Tibial artery (tissue), 4 donors: ENCODE data around the gene CCDC152.
"Not testable (repeated sequence)": the region's sequence is repeated elsewhere in the genome, so short reads cannot be mapped to it uniquely, and the experiment has no call there.

Experiments
- DNase-seq, 2 donors: peaks; one replicate each; pipeline ENCODE4 v3.0.0-alpha.2; 2019
- H3K27ac ChIP-seq, 2 donors: fragments of 200-600 bp; sonication (generic) in 1 of 2; 1 replicate in 1 of 2; 2 replicates in 1 of 2; pipeline ENCODE4 v1.5.1; 2018 to 2019; ENCODE audit warnings: mild to moderate bottlenecking in 1 of 2
- H3K27me3 ChIP-seq, 2 donors: fragments of 200-600 bp; sonication (generic) in 1 of 2; one replicate each; pipeline versions ENCODE4 v1.5.1 to v1.6.0; 2016 to 2019
- H3K36me3 ChIP-seq, 3 donors: fragments of 200-600 bp; sonication (generic) in 2 of 3; one replicate each; pipeline ENCODE4 v1.5.1; 2016 to 2019; ENCODE audit warnings: mild to moderate bottlenecking in 2 of 3
- H3K4me1 ChIP-seq, 4 donors: fragments of 200-600 bp; sonication (generic) in 2 of 4; 1 replicate in 3 of 4; 2 replicates in 1 of 4; pipeline ENCODE4 v1.5.1; 2016 to 2019
- H3K4me3 ChIP-seq, 2 donors: fragments of 200-600 bp; sonication (generic) in 1 of 2; 1 replicate in 1 of 2; 2 replicates in 1 of 2; pipeline ENCODE4 v1.5.1; 2018 to 2019; ENCODE audit warnings: mild to moderate bottlenecking in 2 of 2
- H3K9me3 ChIP-seq, 3 donors: fragments of 200-600 bp; sonication (generic) in 1 of 3; one replicate each; pipeline ENCODE4 v1.5.1; 2016 to 2019
- intact Hi-C: fragments of 100-400 bp; cut with DNase I; formaldehyde crosslinking; loops from one replicate; pipeline ENCODE4 v1.15.0; 2023; ENCODE audit warnings: low total_unique reads
- TF ChIP-seq, protein P1 (sequence below), 2 experiments: fragments of 200-600 bp in 1 of 2; fragments of 450-650 bp in 1 of 2; IDR thresholded peaks; one replicate each; pipeline ENCODE4 v1.5.1; 2017 to 2019; ENCODE audit warnings: antibody characterized with exemption in 2 of 2, mild to moderate bottlenecking in 1 of 2, moderate library complexity in 1 of 2

The CCDC152 gene

GRCh38 chr5:42810834-42811590, 54.4 kb downstream of the CCDC152 start:
- H3K27me3 ChIP-seq = no peaks in the 10 kb centered on the region
- H3K36me3 ChIP-seq = peaks cover 0 to 15% (median 2%) of the 10 kb centered on the region in 3 donors
- H3K4me3 ChIP-seq = peak overlapping the region; percentile 39 to 42
- H3K9me3 ChIP-seq = no peaks in the 10 kb centered on the region
- TF ChIP-seq, protein P1, sequence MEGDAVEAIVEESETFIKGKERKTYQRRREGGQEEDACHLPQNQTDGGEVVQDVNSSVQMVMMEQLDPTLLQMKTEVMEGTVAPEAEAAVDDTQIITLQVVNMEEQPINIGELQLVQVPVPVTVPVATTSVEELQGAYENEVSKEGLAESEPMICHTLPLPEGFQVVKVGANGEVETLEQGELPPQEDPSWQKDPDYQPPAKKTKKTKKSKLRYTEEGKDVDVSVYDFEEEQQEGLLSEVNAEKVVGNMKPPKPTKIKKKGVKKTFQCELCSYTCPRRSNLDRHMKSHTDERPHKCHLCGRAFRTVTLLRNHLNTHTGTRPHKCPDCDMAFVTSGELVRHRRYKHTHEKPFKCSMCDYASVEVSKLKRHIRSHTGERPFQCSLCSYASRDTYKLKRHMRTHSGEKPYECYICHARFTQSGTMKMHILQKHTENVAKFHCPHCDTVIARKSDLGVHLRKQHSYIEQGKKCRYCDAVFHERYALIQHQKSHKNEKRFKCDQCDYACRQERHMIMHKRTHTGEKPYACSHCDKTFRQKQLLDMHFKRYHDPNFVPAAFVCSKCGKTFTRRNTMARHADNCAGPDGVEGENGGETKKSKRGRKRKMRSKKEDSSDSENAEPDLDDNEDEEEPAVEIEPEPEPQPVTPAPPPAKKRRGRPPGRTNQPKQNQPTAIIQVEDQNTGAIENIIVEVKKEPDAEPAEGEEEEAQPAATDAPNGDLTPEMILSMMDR (IDR thresholded peaks at IDR 0.05) = no peak
- no peak for DNase-seq
- peak overlapping the region; percentile 38 to 41 for H3K27ac ChIP-seq
- no peaks in the 10 kb centered on the region for H3K4me1 ChIP-seq
- intact Hi-C loops = no loop called here

- no peaks in the 10 kb centered on the region for H3K4me1 ChIP-seq
- peak; percentile 67 for DNase-seq
- H3K27me3 ChIP-seq = no peaks in the 10 kb centered on the region
- peaks cover 0 to 7% (median 0%) of the 10 kb centered on the region in 3 donors for H3K36me3 ChIP-seq
- H3K4me3 ChIP-seq = peak within 1 kb of the TSS; percentile 39 to 42
- H3K9me3 ChIP-seq = no peaks in the 10 kb centered on the region
- intact Hi-C loops = no loop called here
- H3K27ac ChIP-seq = peak within 1 kb of the TSS; percentile 38 to 41
- TF ChIP-seq, protein P1 (IDR thresholded peaks at IDR 0.05) = no peak
Observed at GRCh38 chr5:42811591-42812446, 55.2 kb downstream of the CCDC152 start, which contains the start of gene SELENOP. SELENOP (minus strand) TSS chr5:42811892; CDS start chr5:42808353, 3,539 bp downstream.

GRCh38 chr5:42812620-42813019, 56.0 kb downstream of the CCDC152 start:
- no peak overlapping the region for H3K4me3 ChIP-seq
- intact Hi-C loops = no loop called here

GRCh38 chr5:42813533-42813932, 56.9 kb downstream of the CCDC152 start:
- Histone ChIP-seq H3K4me3 (no peak overlapping the region), H3K36me3 (no peaks in the 10 kb centered on the region)
- no peak for DNase-seq

More at GRCh38 chr5:42812620-42813019, 56.0 kb downstream of the CCDC152 start:
- Histone ChIP-seq H3K27me3 (no peaks in the 10 kb centered on the region), H3K9me3 (no peaks in the 10 kb centered on the region), H3K4me1 (no peaks in the 10 kb centered on the region), H3K27ac (peak overlapping the region; percentile 38 to 41), H3K36me3 (no peaks in the 10 kb centered on the region)
- TF ChIP-seq, protein P1 (IDR thresholded peaks at IDR 0.05) = no peak
- DNase-seq = no peak

GRCh38 chr5:42816546-42816945, 59.9 kb downstream of the CCDC152 start:
- H3K4me3 ChIP-seq, H3K36me3 ChIP-seq, H3K9me3 ChIP-seq, H3K4me1 ChIP-seq, intact Hi-C loops, H3K27ac ChIP-seq, DNase-seq, H3K27me3 ChIP-seq: not testable (repeated sequence)

More at GRCh38 chr5:42813533-42813932, 56.9 kb downstream of the CCDC152 start:
- Histone ChIP-seq H3K9me3 (no peaks in the 10 kb centered on the region), H3K27me3 (no peaks in the 10 kb centered on the region), H3K27ac (no peak overlapping the region), H3K4me1 (no peaks in the 10 kb centered on the region)
- intact Hi-C loops = no loop called here
- TF ChIP-seq, protein P1 (IDR thresholded peaks at IDR 0.05) = no peak

DNA sequence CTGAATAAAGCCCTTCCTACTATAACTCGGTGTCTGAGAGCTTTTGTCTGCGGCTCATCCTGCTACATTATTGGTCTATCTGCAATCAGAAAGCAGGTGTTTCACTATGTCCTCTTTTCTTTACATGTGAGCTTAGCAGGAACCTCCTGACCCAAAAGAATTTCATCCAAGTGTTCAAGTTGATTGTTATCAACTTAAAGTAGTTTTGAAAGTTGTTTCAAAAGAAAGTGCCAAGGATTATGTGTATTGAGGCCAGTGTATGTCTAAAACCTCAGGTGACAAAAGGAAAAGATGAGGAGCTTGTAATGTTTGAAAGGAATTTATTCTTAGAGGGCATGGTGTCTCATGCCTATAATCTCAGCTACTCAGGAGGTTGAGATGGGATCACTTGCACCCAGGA, 63.1 kb downstream of the CCDC152 start:
- intact Hi-C loops = no loop called here
- no peaks in the 10 kb centered on the region for H3K36me3 ChIP-seq
- TF ChIP-seq, protein P1 (IDR thresholded peaks at IDR 0.05) = no peak

More for the DNA sequence above, 63.1 kb downstream of the CCDC152 start:
- Histone ChIP-seq H3K9me3 (no peaks in the 10 kb centered on the region), H3K27ac (no peak overlapping the region), H3K4me1 (no peaks in the 10 kb centered on the region), H3K27me3 (no peaks in the 10 kb centered on the region), H3K4me3 (no peak overlapping the region)
- no peak for DNase-seq
